PC-9 (cell line): ENCODE measurements around the gene TUBGCP2. TPM values are rescaled to one million over a fixed set of nuclear protein-coding genes. Genes with fewer than 3 reads are reported as not detected.

Source experiments
- BruUV-seq: library from RNA; stranded (reverse); fragments of 400-500 nt; replicated peaks from 2 replicates; lab custom pipeline; 2021; lab: Mats Ljungman, UMichigan
- CTCF ChIA-PET: fragments of 300-600 bp; sonication (Branson Sonifier 250); formaldehyde crosslinking; loops from one replicate; lab custom pipeline; 2022; ENCODE audit warnings: antibody characterized with exemption; lab: Charles Lee
- POLR2A ChIA-PET: fragments of 300-600 bp; sonication (Branson Sonifier 250); formaldehyde crosslinking; loops from one replicate; lab custom pipeline; 2022; ENCODE audit warnings: antibody characterized with exemption; ENCODE audit not compliant: unreplicated experiment; lab: Charles Lee
- DNase-seq, 2 experiments: peaks; one replicate each; pipeline versions ENCODE4 v3.0.0 to v3.0.0-alpha.2; 2015 to 2022; ENCODE audit warnings: mixed read lengths in 1 of 2
- H2AFZ ChIP-seq: fragments of 200-600 bp; sonication (generic); 2 replicates; pipeline ENCODE4 v1.8.1; 2017; ENCODE audit warnings: antibody characterized with exemption
- H3F3A ChIP-seq: fragments of 200-600 bp; sonication (generic); 2 replicates; pipeline ENCODE4 v1.8.1; 2017; ENCODE audit warnings: antibody characterized with exemption, mild to moderate bottlenecking, low read depth; ENCODE audit not compliant: insufficient read depth
- H3K27ac ChIP-seq: fragments of 200-600 bp; sonication (generic); 2 replicates; pipeline ENCODE4 v1.6.1; 2016; ENCODE audit warnings: mixed run types
- H3K27me3 ChIP-seq: fragments of 200-600 bp; sonication (generic); 2 replicates; pipeline ENCODE4 v1.6.1; 2016; ENCODE audit warnings: low read depth, mixed run types; ENCODE audit not compliant: insufficient read depth
- H3K36me3 ChIP-seq: fragments of 200-600 bp; sonication (generic); 2 replicates; pipeline ENCODE4 v1.6.1; 2016; ENCODE audit warnings: low read depth, mixed run types
- H3K4me1 ChIP-seq: fragments of 200-600 bp; sonication (generic); replicated peaks from 2 replicates; pipeline ENCODE4 v1.6.1; 2016; ENCODE audit warnings: mixed run types; ENCODE audit not compliant: insufficient read depth
- H3K4me2 ChIP-seq: fragments of 200-600 bp; sonication (generic); 2 replicates; pipeline ENCODE4 v1.6.1; 2017; ENCODE audit warnings: mixed run types
- H3K4me3 ChIP-seq: fragments of 200-600 bp; sonication (generic); 2 replicates; pipeline ENCODE4 v1.6.1; 2016; ENCODE audit warnings: mixed run types
- H3K79me2 ChIP-seq: fragments of 200-600 bp; sonication (generic); 2 replicates; pipeline ENCODE4 v1.6.1; 2017; ENCODE audit warnings: low read depth, mixed run types
- H3K9me2 ChIP-seq: fragments of 200-600 bp; sonication (generic); 2 replicates; pipeline ENCODE4 v1.8.1; 2017; ENCODE audit warnings: mild to moderate bottlenecking; ENCODE audit not compliant: insufficient read depth
- H3K9me3 ChIP-seq: fragments of 200-600 bp; sonication (generic); 2 replicates; pipeline ENCODE4 v1.8.1; 2016; ENCODE audit warnings: low read depth; ENCODE audit not compliant: insufficient read depth
- H4K20me1 ChIP-seq: fragments of 200-600 bp; sonication (generic); 2 replicates; pipeline ENCODE4 v1.8.1; 2017; ENCODE audit not compliant: insufficient read depth
- CTCF ChIP-seq: fragments of 200-600 bp; sonication (generic); conservative IDR thresholded peaks from 2 replicates; pipeline ENCODE4 v1.6.1; 2017; ENCODE audit warnings: mixed run types, antibody characterized with exemption, mild to moderate bottlenecking, moderate library complexity
- EZH2 ChIP-seq: fragments of 200-600 bp; sonication (generic); IDR thresholded peaks from 2 replicates; pipeline ENCODE4 v1.8.0; 2017; ENCODE audit warnings: antibody characterized with exemption, low read depth
- intact Hi-C: fragments of 100-400 bp; cut with micrococcal nuclease; formaldehyde crosslinking; loops from one replicate; pipeline ENCODE4 v1.10.0; 2022; ENCODE audit not compliant: unreplicated experiment
- total RNA-seq: library from RNA; stranded (reverse); gene quantifications from 2 replicates; pipeline ENCODE4 v1.2.3, GENCODE V29; 2021

TUBGCP2 gene
- total RNA-seq, 1 experiment from 2014 or later = 52.8 TPM

DNA sequence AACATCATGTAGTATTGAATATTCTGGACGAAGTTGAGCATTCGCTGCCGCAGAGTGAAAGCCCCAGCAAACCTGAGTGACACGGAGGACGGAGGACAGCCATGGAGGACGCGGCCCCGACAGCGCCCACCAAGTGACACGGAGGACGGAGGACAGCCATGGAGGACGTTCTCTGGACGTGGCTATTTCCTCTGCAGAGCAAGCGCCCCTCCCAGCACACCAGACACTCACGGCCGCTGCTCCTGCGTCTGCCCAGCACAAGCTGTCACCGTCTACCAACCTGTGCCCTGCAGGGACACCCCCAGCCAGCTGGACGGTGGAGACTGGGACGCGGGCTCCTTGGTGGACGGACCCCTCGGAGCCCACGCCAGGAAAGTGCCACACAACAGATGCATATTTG is 24.7 kb downstream of the TUBGCP2 start:
- TF ChIP-seq EZH2 (no peak), CTCF (no peak)
- Histone ChIP-seq H3K36me3 (no peaks in the 10 kb centered on the region), H3K9me2 (no peaks in the 10 kb centered on the region), H3K9me3 (no peaks in the 10 kb centered on the region), H4K20me1 (no peaks in the 10 kb centered on the region), H3K79me2 (no peaks in the 10 kb centered on the region), H3K4me3 (no peak overlapping the region), H3K27me3 (no peaks in the 10 kb centered on the region), H3K4me2 (no peak overlapping the region), H2AFZ (no peak overlapping the region), H3K4me1 (peaks cover 22% of the 10 kb centered on the region), H3F3A (peaks cover 15% of the 10 kb centered on the region), H3K27ac (no peak overlapping the region)
- ChIA-PET POLR2A (no interaction called here), CTCF (no interaction called here)
- DNase-seq = no peak
- intact Hi-C loops = loop anchor here (10.0 kb wide), 1 partner anchor 59 kb away; no protein-coding TSS in a partner anchor
- BruUV-seq = no TSS peak

GRCh38 chr10:133282846-133283390 is 25.8 kb downstream of the TUBGCP2 start:
- H3K9me2 ChIP-seq = no peaks in the 10 kb centered on the region
- no peaks in the 10 kb centered on the region for H4K20me1 ChIP-seq
- CTCF ChIA-PET = interaction anchor here (0.6 kb wide), 1 partner anchor 666 kb away, joined by 4 read pairs; no protein-coding TSS in a partner anchor
- no peak overlapping the region for H3K27ac ChIP-seq
- BruUV-seq = no TSS peak
- H3K4me1 ChIP-seq = peaks cover 27% of the 10 kb centered on the region
- peaks cover 22% of the 10 kb centered on the region for H3F3A ChIP-seq
- intact Hi-C loops = loop anchor here (10.0 kb wide), 1 partner anchor 58 kb away; no protein-coding TSS in a partner anchor
- no peak for TF ChIP-seq CTCF
- no peak for TF ChIP-seq EZH2
- no peaks in the 10 kb centered on the region for H3K9me3 ChIP-seq
- H3K79me2 ChIP-seq = no peaks in the 10 kb centered on the region
- POLR2A ChIA-PET = interaction anchor here (0.6 kb wide), 1 partner anchor 90 kb away, joined by 3 read pairs; the partner anchor contains the start of gene ECHS1
- H3K27me3 ChIP-seq = no peaks in the 10 kb centered on the region
- no peaks in the 10 kb centered on the region for H3K36me3 ChIP-seq
- H2AFZ ChIP-seq = no peak overlapping the region
- no peak overlapping the region for H3K4me2 ChIP-seq
- no peak overlapping the region for H3K4me3 ChIP-seq
- no peak for DNase-seq

- no peak for DNase-seq
- no peaks in the 10 kb centered on the region for H3K27me3 ChIP-seq
- H2AFZ ChIP-seq = no peak overlapping the region
- no peak overlapping the region for H3K4me3 ChIP-seq
- H4K20me1 ChIP-seq = no peaks in the 10 kb centered on the region
- H3K4me1 ChIP-seq = peaks cover 38% of the 10 kb centered on the region
- POLR2A ChIA-PET = no interaction called here
- H3F3A ChIP-seq = peaks cover 33% of the 10 kb centered on the region
- no peak overlapping the region for H3K27ac ChIP-seq
- H3K36me3 ChIP-seq = no peaks in the 10 kb centered on the region
- H3K79me2 ChIP-seq = no peaks in the 10 kb centered on the region
- no peaks in the 10 kb centered on the region for H3K9me2 ChIP-seq
- TF ChIP-seq EZH2 (no peak), CTCF (no peak)
- intact Hi-C loops = loop anchor here (10.0 kb wide), 1 partner anchor 57 kb away; no protein-coding TSS in a partner anchor
- CTCF ChIA-PET = no interaction called here
- BruUV-seq = no TSS peak
- H3K9me3 ChIP-seq = no peaks in the 10 kb centered on the region
- no peak overlapping the region for H3K4me2 ChIP-seq
Observed at GRCh38 chr10:133281628-133282372, 26.9 kb downstream of the TUBGCP2 start.
